Loucy (cell line): Measurements from ENCODE around the gene CBX2.

ENCODE experiments used
- EZH2phosphoT487 ChIP-seq: fragments of 200-600 bp; IDR thresholded peaks from 2 replicates; pipeline ENCODE4 v1.6.1; 2018; ENCODE audit warnings: antibody characterized with exemption, mild to moderate bottlenecking, moderate library complexity, borderline replicate concordance
- TF ChIP-seq, protein P1 (sequence below): fragments of 200-600 bp; sonication (generic); conservative IDR thresholded peaks from 2 replicates; pipeline ENCODE4 v1.5.1; 2014; ENCODE audit warnings: mild to moderate bottlenecking, antibody characterized with exemption, low read length

DNA sequence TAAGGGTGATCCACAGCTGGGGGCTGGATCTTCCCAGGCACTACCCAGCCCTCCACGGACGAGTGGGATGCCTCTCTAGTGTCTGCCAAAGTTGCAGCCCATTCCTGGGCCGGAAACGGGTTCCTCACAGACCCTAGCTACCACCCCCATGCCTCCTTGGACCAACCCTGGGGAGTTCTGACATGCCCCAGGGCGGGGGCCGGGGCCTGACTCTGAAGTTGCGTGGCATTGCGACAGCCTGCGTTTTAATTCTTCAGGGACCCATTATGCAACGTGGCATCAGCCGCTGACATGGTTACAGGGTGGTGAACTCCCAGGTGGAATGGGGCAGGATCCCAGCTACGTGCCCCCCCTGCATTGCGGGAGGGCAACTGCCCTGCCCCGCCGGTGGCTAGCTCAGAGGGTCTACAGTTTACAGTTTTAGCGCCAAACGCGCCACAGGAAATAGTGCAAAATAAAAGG, 58.6 kb downstream of the CBX2 start:
- TF ChIP-seq, protein P1, sequence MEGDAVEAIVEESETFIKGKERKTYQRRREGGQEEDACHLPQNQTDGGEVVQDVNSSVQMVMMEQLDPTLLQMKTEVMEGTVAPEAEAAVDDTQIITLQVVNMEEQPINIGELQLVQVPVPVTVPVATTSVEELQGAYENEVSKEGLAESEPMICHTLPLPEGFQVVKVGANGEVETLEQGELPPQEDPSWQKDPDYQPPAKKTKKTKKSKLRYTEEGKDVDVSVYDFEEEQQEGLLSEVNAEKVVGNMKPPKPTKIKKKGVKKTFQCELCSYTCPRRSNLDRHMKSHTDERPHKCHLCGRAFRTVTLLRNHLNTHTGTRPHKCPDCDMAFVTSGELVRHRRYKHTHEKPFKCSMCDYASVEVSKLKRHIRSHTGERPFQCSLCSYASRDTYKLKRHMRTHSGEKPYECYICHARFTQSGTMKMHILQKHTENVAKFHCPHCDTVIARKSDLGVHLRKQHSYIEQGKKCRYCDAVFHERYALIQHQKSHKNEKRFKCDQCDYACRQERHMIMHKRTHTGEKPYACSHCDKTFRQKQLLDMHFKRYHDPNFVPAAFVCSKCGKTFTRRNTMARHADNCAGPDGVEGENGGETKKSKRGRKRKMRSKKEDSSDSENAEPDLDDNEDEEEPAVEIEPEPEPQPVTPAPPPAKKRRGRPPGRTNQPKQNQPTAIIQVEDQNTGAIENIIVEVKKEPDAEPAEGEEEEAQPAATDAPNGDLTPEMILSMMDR, result no peak
- TF ChIP-seq EZH2phosphoT487, result no peak
